Immature natural killer cell (primary cell): ENCODE data around the gene RPS6KA1. TPM values are rescaled to one million over a fixed set of nuclear protein-coding genes. Genes with fewer than 3 reads are reported as not detected.
A peak's percentile ranks its signal among the peaks of the same experiment; 100 is the strongest.
"Not testable (repeated sequence)": the region's sequence is repeated elsewhere in the genome, so short reads cannot be mapped to it uniquely, and the experiment has no call there.

Source experiments
- DNase-seq, 3 donors: peaks; one replicate each; pipeline ENCODE4 v3.0.0; 2022; ENCODE audit warnings: mixed read lengths in 1 of 3
- H3K27ac Mint-ChIP-seq, 6 donors: one replicate each; pipeline ENCODE4 v1.8.0; 2020; ENCODE audit warnings: mixed read lengths in 6 of 6, mild to moderate bottlenecking in 5 of 6, inconsistent platforms in 4 of 6, moderate library complexity in 3 of 6
- H3K27me3 Mint-ChIP-seq, 3 donors: one replicate each; pipeline ENCODE4 v1.8.0; 2020 to 2021; ENCODE audit warnings: low read depth in 3 of 3, mild to moderate bottlenecking in 3 of 3, mixed read lengths in 3 of 3, moderate library complexity in 3 of 3, inconsistent platforms in 1 of 3
- H3K36me3 Mint-ChIP-seq, 3 donors: one replicate each; pipeline ENCODE4 v1.8.0; 2020; ENCODE audit warnings: mixed read lengths in 3 of 3, inconsistent platforms in 2 of 3, mild to moderate bottlenecking in 2 of 3
- H3K4me1 Mint-ChIP-seq, 2 donors: one replicate each; pipeline ENCODE4 v1.8.0; 2020; ENCODE audit warnings: inconsistent platforms in 2 of 2, mild to moderate bottlenecking in 2 of 2, mixed read lengths in 2 of 2, moderate library complexity in 1 of 2
- H3K4me3 Mint-ChIP-seq, 5 donors: one replicate each; pipeline ENCODE4 v1.8.0; 2020; ENCODE audit warnings: mild to moderate bottlenecking in 5 of 5, mixed read lengths in 5 of 5, inconsistent platforms in 3 of 5, moderate library complexity in 3 of 5
- H3K9me3 Mint-ChIP-seq, 6 donors: one replicate each; pipeline ENCODE4 v1.8.0; 2020; ENCODE audit warnings: mild to moderate bottlenecking in 6 of 6, mixed read lengths in 6 of 6, inconsistent platforms in 4 of 6, moderate library complexity in 3 of 6
- polyA plus RNA-seq, 3 donors: library from polyadenylated mRNA; unstranded; fragments of 300-500 nt; fragmentation: Illumina TruSeq; gene quantifications; one replicate each; pipeline ENCODE4 v1.2.3, GENCODE V29; 2021

RPS6KA1 gene
- polyA plus RNA-seq, 3 donors from 2014 or later = 292 to 371 (median 349) TPM

GRCh38 chr1:26575348-26575747, 45.8 kb downstream of the RPS6KA1 start:
- peaks cover 0 to 4% (median 2%) of the 10 kb centered on the region in 3 donors for H3K27me3 Mint-ChIP-seq
- DNase-seq = no peak
- H3K9me3 Mint-ChIP-seq = no peaks in the 10 kb centered on the region
- H3K27ac Mint-ChIP-seq = peak overlapping the region in 5 of 6 donors; percentile 14 to 84 (median 67)
- peaks cover 12 to 22% of the 10 kb centered on the region in 2 donors for H3K4me1 Mint-ChIP-seq
- H3K36me3 Mint-ChIP-seq = peaks cover 5 to 18% (median 11%) of the 10 kb centered on the region in 3 donors
- no peak overlapping the region for H3K4me3 Mint-ChIP-seq

GRCh38 chr1:26578167-26578566, 48.6 kb downstream of the RPS6KA1 start:
- peaks cover 12 to 27% of the 10 kb centered on the region in 2 donors for H3K4me1 Mint-ChIP-seq
- peaks cover 5 to 13% (median 11%) of the 10 kb centered on the region in 3 donors for H3K36me3 Mint-ChIP-seq
- H3K4me3 Mint-ChIP-seq = no peak overlapping the region
- peak overlapping the region in 5 of 6 donors; percentile 32 to 78 (median 42) for H3K27ac Mint-ChIP-seq
- peaks cover 0 to 3% (median 2%) of the 10 kb centered on the region in 3 donors for H3K27me3 Mint-ChIP-seq
- no peaks in the 10 kb centered on the region for H3K9me3 Mint-ChIP-seq
- no peak for DNase-seq

- Mint-ChIP-seq H3K27me3 (peaks cover 0 to 3% (median 2%) of the 10 kb centered on the region in 3 donors), H3K9me3 (no peaks in the 10 kb centered on the region), H3K4me3 (no peak overlapping the region), H3K36me3 (peaks cover 5 to 9% (median 9%) of the 10 kb centered on the region in 3 donors), H3K27ac (peak overlapping the region in 1 of 6 donors; percentile 17), H3K4me1 (peaks cover 10 to 24% of the 10 kb centered on the region in 2 donors)
- DNase-seq = no peak
These were observed 50.1 kb downstream of the RPS6KA1 start for GRCh38 chr1:26579681-26580111.

DNA sequence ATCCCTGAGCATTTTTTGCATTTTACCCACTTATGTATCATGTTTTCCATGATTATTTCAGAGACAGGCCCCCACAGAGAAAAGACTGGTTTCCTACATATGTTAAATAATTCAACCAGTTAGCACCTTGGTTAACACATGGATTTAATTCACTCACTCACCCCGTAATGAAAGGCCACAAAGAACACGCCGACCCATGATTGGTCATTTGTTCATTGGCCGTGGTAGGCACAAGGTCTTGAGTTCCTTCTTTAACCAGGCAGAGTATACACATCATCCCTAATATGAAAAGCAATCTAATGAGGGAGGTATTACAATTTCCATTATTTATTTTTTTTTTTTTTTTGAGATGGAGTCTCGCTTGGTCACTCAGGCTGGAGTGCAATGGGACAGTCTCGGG, 50.6 kb downstream of the RPS6KA1 start:
- Mint-ChIP-seq H3K27ac (peak overlapping the region in 1 of 6 donors; percentile 17), H3K9me3 (no peaks in the 10 kb centered on the region)
- no peak for DNase-seq

DNA sequence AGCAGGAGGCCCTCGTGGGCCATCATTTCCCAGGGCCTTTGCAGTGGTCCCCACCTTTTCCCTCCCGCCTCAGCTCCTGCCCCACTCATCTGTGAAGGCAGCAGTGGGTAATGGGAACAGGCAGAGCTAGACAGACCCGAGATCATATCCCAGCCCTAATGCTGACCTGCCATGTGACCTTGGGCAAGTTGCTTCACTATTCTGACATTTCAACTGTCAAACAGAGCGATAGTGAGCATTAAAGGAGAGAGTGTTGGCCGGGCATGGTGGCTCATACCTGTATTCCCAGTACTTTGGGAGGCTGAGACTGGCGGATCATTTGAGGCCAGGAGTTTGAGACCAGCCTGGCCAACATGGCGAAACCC, 51.7 kb downstream of the RPS6KA1 start:
- H3K4me3 Mint-ChIP-seq = no peak overlapping the region
- H3K27me3 Mint-ChIP-seq = peaks cover 0 to 2% (median 0%) of the 10 kb centered on the region in 3 donors
- DNase-seq = no peak
- H3K27ac Mint-ChIP-seq = no peak overlapping the region
- H3K9me3 Mint-ChIP-seq = no peaks in the 10 kb centered on the region
- H3K36me3 Mint-ChIP-seq = no peaks in the 10 kb centered on the region
- H3K4me1 Mint-ChIP-seq = peaks cover 6 to 15% of the 10 kb centered on the region in 2 donors

More for the DNA sequence above, 50.6 kb downstream of the RPS6KA1 start:
- no peak overlapping the region for H3K4me3 Mint-ChIP-seq
- H3K4me1 Mint-ChIP-seq = peaks cover 9 to 20% of the 10 kb centered on the region in 2 donors
- H3K36me3 Mint-ChIP-seq = peaks cover 5% of the 10 kb centered on the region in 3 donors
- peaks cover 0 to 2% (median 1%) of the 10 kb centered on the region in 3 donors for H3K27me3 Mint-ChIP-seq

- H3K36me3 Mint-ChIP-seq = no peaks in the 10 kb centered on the region
- peaks cover 0 to 2% (median 0%) of the 10 kb centered on the region in 3 donors for H3K27me3 Mint-ChIP-seq
- no peak for DNase-seq
- H3K4me3 Mint-ChIP-seq = peak overlapping the region in 1 of 5 donors; percentile 71
- peaks cover 6 to 15% of the 10 kb centered on the region in 2 donors for H3K4me1 Mint-ChIP-seq
- peak overlapping the region in 2 of 6 donors; percentile 76 to 88 for H3K27ac Mint-ChIP-seq
- H3K9me3 Mint-ChIP-seq = no peaks in the 10 kb centered on the region
These were observed 52.7 kb downstream of the RPS6KA1 start for GRCh38 chr1:26582053-26582835.

DNA sequence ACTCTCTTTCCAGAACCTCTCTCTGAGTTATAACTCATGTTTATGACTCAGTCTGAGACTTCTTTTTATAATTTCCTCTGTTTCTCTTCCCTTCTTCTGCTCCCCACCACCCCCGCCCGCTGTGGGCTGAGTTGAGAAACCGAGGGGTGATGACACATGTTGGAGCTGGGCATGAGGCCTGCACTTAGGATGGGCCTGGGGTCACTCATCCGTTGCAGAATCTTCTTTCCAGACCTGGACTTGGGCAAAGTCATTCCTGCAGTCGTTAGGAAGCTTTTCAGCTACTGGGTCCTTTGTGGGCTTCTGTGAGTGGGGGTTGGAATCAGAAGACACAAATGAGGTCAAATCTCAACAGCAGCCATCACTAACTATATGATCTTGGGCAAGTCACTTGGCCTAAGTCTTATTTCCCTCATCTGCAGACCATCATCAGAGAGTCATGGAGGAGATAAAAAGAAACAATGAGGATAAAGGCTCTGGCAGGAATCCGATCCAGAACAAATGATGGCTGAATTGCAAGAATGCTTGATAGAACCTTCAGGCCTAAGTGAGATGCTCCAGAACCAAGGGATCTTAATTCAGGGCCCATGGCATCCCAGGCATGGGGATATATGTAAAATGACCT, 53.4 kb downstream of the RPS6KA1 start:
- H3K27ac Mint-ChIP-seq = peak overlapping the region in 2 of 6 donors; percentile 76 to 88
- peak in 1 of 3 donors; percentile 12 for DNase-seq
- no peaks in the 10 kb centered on the region for H3K9me3 Mint-ChIP-seq
- H3K27me3 Mint-ChIP-seq = peaks cover 0 to 1% (median 0%) of the 10 kb centered on the region in 3 donors
- peak overlapping the region in 1 of 5 donors; percentile 71 for H3K4me3 Mint-ChIP-seq
- peaks cover 6 to 15% of the 10 kb centered on the region in 2 donors for H3K4me1 Mint-ChIP-seq
- no peaks in the 10 kb centered on the region for H3K36me3 Mint-ChIP-seq

GRCh38 chr1:26583646-26584485, 54.3 kb downstream of the RPS6KA1 start:
- peaks cover 0 to 1% (median 0%) of the 10 kb centered on the region in 6 donors for H3K9me3 Mint-ChIP-seq
- no peaks in the 10 kb centered on the region for H3K27me3 Mint-ChIP-seq
- peaks cover 6 to 15% of the 10 kb centered on the region in 2 donors for H3K4me1 Mint-ChIP-seq
- peak overlapping the region in 1 of 6 donors; percentile 88 for H3K27ac Mint-ChIP-seq
- H3K4me3 Mint-ChIP-seq = no peak overlapping the region
- no peak for DNase-seq
- H3K36me3 Mint-ChIP-seq = no peaks in the 10 kb centered on the region

DNA sequence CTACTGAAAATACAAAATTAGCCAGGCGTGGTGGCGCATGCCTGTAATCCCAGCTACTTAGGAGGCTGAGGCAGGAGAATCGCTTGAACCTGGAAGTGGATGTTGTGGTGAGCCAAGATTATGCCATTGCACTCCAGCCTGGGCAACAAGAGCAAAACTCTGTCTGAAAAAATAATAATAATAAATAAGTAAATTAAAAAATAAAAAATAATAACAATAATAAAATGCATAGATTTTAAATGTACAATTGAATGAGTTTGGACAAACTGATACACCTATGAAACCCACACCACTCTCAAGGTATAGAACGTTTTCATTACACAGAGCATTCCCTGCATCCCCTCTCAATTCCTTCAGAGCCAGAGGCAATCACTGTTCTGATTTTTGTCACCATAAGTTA, 55.0 kb downstream of the RPS6KA1 start:
- not testable (repeated sequence) for H3K4me3 Mint-ChIP-seq, H3K9me3 Mint-ChIP-seq, DNase-seq, H3K27ac Mint-ChIP-seq, H3K36me3 Mint-ChIP-seq, H3K27me3 Mint-ChIP-seq
- H3K4me1 Mint-ChIP-seq = peaks cover 6 to 15% of the 10 kb centered on the region in 2 donors

DNA sequence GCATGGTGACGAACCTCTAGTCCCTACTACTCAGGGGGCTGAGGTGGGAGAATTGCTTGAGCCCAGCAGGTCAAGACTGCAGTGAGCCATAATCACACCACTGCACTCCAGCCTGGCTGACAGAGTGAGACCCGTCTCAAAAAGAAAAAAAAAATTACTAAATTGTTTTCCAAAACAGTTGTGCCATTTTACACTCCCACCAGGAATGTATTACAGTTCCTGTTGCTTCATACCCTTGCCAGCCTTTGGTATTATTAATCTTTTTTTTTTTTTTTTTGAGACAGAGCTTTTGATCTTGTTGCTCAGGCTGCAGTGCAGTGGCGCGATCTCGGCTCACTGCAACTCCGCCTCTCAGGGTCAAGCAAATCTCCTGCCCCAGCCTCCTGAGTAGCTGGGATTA, 55.9 kb downstream of the RPS6KA1 start:
- no peak overlapping the region for H3K27ac Mint-ChIP-seq
- no peaks in the 10 kb centered on the region for H3K36me3 Mint-ChIP-seq
- H3K4me1 Mint-ChIP-seq = peaks cover 3 to 9% of the 10 kb centered on the region in 2 donors
- no peak for DNase-seq
- H3K27me3 Mint-ChIP-seq = no peaks in the 10 kb centered on the region
- no peak overlapping the region for H3K4me3 Mint-ChIP-seq
- peaks cover 0 to 6% (median 0%) of the 10 kb centered on the region in 6 donors for H3K9me3 Mint-ChIP-seq

- Mint-ChIP-seq H3K27me3 (peaks cover 0 to under 1% (median 0%) of the 10 kb centered on the region in 3 donors), H3K27ac (no peak overlapping the region), H3K9me3 (peaks cover 0 to 6% (median 0%) of the 10 kb centered on the region in 6 donors)
These were observed 63.8 kb downstream of the RPS6KA1 start for GRCh38 chr1:26593385-26593784.

DNA sequence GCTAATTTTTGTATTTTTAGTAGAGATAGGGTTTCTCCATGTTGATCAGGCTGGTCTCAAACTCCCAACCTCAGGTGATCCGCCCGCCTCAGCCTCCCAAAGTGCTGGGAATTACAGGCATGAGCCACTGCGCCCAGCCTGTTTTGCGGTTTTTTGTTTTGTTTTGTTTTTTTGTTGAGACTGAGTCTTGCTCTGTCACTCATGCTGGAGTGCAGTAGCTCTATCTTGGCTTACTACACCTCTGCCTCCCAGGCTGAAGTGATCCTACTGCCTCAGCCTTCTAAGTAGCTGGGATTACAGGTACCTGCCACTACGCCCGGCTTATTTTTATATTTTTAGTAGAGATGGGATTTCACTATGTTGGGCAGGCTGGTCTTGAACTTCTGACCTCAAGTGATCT, 65.0 kb downstream of the RPS6KA1 start:
- not testable (repeated sequence) for H3K27ac Mint-ChIP-seq

More at GRCh38 chr1:26593385-26593784, 63.8 kb downstream of the RPS6KA1 start:
- H3K4me1 Mint-ChIP-seq = peaks cover 4 to 7% of the 10 kb centered on the region in 2 donors
- H3K36me3 Mint-ChIP-seq = no peaks in the 10 kb centered on the region
- no peak for DNase-seq
- no peak overlapping the region for H3K4me3 Mint-ChIP-seq

GRCh38 chr1:26597629-26598039, 68.1 kb downstream of the RPS6KA1 start:
- H3K36me3 Mint-ChIP-seq = no peaks in the 10 kb centered on the region
- no peak overlapping the region for H3K27ac Mint-ChIP-seq
- no peak overlapping the region for H3K4me3 Mint-ChIP-seq
- peaks cover 8 to 12% of the 10 kb centered on the region in 2 donors for H3K4me1 Mint-ChIP-seq
- peak; percentile 44 to 60 (median 48) for DNase-seq
- peaks cover 1 to 2% (median 2%) of the 10 kb centered on the region in 3 donors for H3K27me3 Mint-ChIP-seq
- no peaks in the 10 kb centered on the region for H3K9me3 Mint-ChIP-seq

More for the DNA sequence above, 65.0 kb downstream of the RPS6KA1 start:
- not testable (repeated sequence) for H3K36me3 Mint-ChIP-seq, H3K4me3 Mint-ChIP-seq, H3K4me1 Mint-ChIP-seq, H3K9me3 Mint-ChIP-seq, DNase-seq, H3K27me3 Mint-ChIP-seq
